LNCAP (cell line): Measurements from ENCODE around the gene KIRREL2.

Source experiments
- CTCF ChIP-seq: fragments of 450-650 bp; IDR thresholded peaks from 2 replicates; pipeline ENCODE4 v1.5.1; 2017; ENCODE audit warnings: mild to moderate bottlenecking

KIRREL2 gene

GRCh38 chr19:35905178-35905727 lies 48.5 kb downstream of the KIRREL2 start:
- no peak for TF ChIP-seq CTCF

DNA sequence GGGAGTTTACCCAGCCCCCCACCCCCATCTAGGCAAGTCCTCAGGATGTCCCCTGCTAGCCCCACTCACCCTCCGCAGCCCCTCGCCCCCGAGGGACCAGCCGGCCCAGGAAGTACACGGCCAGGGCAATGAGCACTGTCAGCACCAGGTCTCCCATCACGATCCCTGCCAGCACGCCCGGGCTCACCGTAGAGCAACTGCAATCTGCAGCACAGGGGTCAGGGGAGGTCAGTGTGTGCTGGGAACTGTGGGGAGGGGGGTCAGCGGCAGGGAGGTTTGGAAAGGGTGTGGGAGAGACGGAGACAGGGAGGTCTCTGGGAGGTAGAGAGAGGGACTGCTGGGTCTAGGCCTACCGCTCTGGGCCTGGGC lies 50.6 kb downstream of the KIRREL2 start:
- TF ChIP-seq CTCF = no peak

DNA sequence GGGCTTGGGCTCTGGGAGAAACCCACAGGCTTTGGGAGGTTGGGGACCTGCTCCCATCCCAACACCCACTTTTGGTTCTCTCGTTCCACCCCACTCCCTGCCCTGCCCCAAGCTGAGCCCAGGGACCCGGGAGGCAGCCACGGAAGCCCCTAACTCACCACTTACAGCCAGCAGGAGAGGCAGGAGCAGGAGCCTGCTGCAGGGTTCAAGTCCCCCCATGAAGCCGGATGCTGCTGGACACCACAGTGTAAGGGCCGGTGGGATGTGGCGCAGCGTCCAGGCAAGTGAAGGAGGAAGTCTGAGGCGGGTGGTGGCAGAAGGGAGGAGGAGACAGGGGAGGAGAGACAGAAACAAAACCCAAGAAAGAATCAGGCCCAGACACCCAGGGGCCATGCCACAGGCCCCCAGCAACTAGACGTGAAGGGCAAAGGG lies 51.3 kb downstream of the KIRREL2 start, which contains the start of gene TYROBP:
TSS of gene TYROBP (minus strand) at position 286 of the 432 bp plus-strand sequence. CDS start at position 219, 67 bp downstream.
- TF ChIP-seq CTCF = no peak

GRCh38 chr19:35908973-35909683 lies 52.4 kb downstream of the KIRREL2 start:
- TF ChIP-seq CTCF = no peak

GRCh38 chr19:35909684-35910035 lies 52.9 kb downstream of the KIRREL2 start:
- TF ChIP-seq CTCF = no peak

DNA sequence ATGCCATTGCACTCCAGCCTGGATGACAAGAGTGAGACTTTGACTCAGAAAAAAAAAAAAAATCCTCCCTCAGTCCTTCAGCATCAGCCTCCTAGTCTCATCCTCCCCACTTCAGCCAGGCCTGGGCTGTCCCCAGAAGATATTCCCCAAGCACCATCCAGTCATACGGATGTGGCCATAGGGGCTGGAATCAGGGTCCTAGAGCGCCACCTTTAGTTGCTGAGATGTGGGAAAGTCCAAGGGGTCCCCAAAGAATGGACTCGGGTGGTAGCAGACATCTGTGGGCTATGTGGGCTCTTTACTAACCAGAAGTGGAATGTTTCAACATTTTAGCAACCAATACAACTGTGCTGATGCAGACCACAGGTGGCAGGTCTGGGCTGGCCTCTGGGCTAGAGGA lies 54.5 kb downstream of the KIRREL2 start:
- no peak for TF ChIP-seq CTCF

DNA sequence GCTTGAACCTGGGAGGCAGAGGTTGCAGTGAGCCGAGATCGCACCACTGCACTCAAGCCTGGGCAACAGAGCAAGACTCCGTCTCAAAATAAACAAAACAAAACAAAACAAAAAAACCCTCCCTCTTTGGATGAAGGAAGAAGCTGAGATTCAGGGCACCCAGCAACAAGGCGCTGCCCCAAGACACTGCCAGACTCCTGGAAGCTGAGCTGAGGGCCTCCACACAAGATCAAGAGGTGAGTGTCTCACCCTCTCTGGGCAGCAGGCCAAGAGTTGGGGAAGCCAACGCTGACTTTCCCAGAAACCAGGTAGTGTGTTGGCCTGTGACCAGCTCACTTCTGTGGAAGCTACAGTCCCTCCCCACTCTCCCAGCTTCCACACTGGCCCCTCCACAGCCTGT lies 55.1 kb downstream of the KIRREL2 start:
- TF ChIP-seq CTCF = no peak
